T-cell (primary cell): ENCODE data around the gene ABITRAM. TPM values are rescaled to one million over a fixed set of nuclear protein-coding genes. Genes with fewer than 3 reads are reported as not detected.
A peak's percentile ranks its signal among the peaks of the same experiment; 100 is the strongest.
"Not testable (repeated sequence)": the region's sequence is repeated elsewhere in the genome, so short reads cannot be mapped to it uniquely, and the experiment has no call there.

Experiments used
- ATAC-seq, 4 experiments: fragments of 200-7000 bp in 3 of 4; fragments of 150-1000 bp in 1 of 4; cut with Tn5 transposase; replicated peaks in 1 of 4; 1 replicate in 3 of 4; 2 replicates in 1 of 4; pipeline ENCODE4 v1.10.0; 2021; ENCODE audit warnings: moderate library complexity in 3 of 4, mild to moderate bottlenecking in 2 of 4, moderate number of reproducible peaks in 1 of 4
- CTCF ChIA-PET, 2 donors: fragments of 300-600 bp; sonication (Branson Sonifier 250); formaldehyde crosslinking; loops; one replicate each; lab custom pipeline; 2022; ENCODE audit warnings: antibody characterized with exemption in 2 of 2; lab: Charles Lee
- POLR2A ChIA-PET, 2 donors: fragments of 300-600 bp; sonication (Branson Sonifier 250); formaldehyde crosslinking; loops; one replicate each; lab custom pipeline; 2022; ENCODE audit warnings: antibody characterized with exemption in 2 of 2; lab: Charles Lee
- DNase-seq, 35 experiments: peaks; one replicate each; pipeline versions ENCODE4 v3.0.0 to v3.0.0-alpha.2; 2013 to 2023
- H3K27ac ChIP-seq: one replicate; pipeline ENCODE4 v1.5.1; 2013; ENCODE audit warnings: low read length
- H3K27me3 ChIP-seq, 2 experiments: replicated peaks in 1 of 2; 1 replicate in 1 of 2; 2 replicates in 1 of 2; pipeline versions ENCODE4 v1.6.1 to v1.7.0; 2013; ENCODE audit warnings: low read length in 1 of 2, mixed read lengths in 1 of 2; ENCODE audit not compliant: control insufficient read depth in 2 of 2, insufficient read depth in 2 of 2; ENCODE audit errors: extremely low read depth in 1 of 2
- H3K36me3 ChIP-seq, 2 donors: 1 replicate in 1 of 2; 2 replicates in 1 of 2; pipeline versions ENCODE4 v1.6.1 to v1.7.0; 2013; ENCODE audit warnings: low read length in 1 of 2; ENCODE audit not compliant: control insufficient read depth in 2 of 2, insufficient read depth in 1 of 2; ENCODE audit errors: extremely low read depth in 1 of 2
- H3K4me1 ChIP-seq, 2 experiments: 1 replicate in 1 of 2; 2 replicates in 1 of 2; pipeline versions ENCODE4 v1.6.1 to v1.7.0; 2013; ENCODE audit warnings: low read length in 2 of 2, mixed read lengths in 1 of 2; ENCODE audit not compliant: insufficient read depth in 2 of 2, control insufficient read depth in 1 of 2; ENCODE audit errors: extremely low read depth in 1 of 2
- H3K4me3 ChIP-seq, 2 donors: 1 replicate in 1 of 2; 2 replicates in 1 of 2; pipeline versions ENCODE4 v1.5.1 to v1.7.0; 2013; ENCODE audit warnings: mild to moderate bottlenecking in 2 of 2, low read length in 1 of 2, moderate library complexity in 1 of 2; ENCODE audit not compliant: control insufficient read depth in 1 of 2; ENCODE audit errors: extremely low read depth in 1 of 2
- H3K9me3 ChIP-seq: 2 replicates; pipeline ENCODE4 v1.7.0; 2013
- H3K27ac Mint-ChIP-seq, 2 donors: one replicate each; pipeline ENCODE4 v1.8.0; 2020 to 2021; ENCODE audit warnings: mild to moderate bottlenecking in 2 of 2, mixed read lengths in 2 of 2
- H3K27me3 Mint-ChIP-seq, 2 donors: one replicate each; pipeline ENCODE4 v1.8.0; 2021 to 2022; ENCODE audit warnings: mixed read lengths in 2 of 2
- H3K36me3 Mint-ChIP-seq: one replicate; pipeline ENCODE4 v1.8.0; 2021; ENCODE audit warnings: mixed read lengths
- H3K4me1 Mint-ChIP-seq, 3 donors: one replicate each; pipeline ENCODE4 v1.8.0; 2020 to 2022; ENCODE audit warnings: mixed read lengths in 3 of 3, mild to moderate bottlenecking in 1 of 3
- H3K4me3 Mint-ChIP-seq, 3 donors: one replicate each; pipeline ENCODE4 v1.8.0; 2020 to 2022; ENCODE audit warnings: mild to moderate bottlenecking in 3 of 3, mixed read lengths in 3 of 3, moderate library complexity in 3 of 3
- H3K9me3 Mint-ChIP-seq, 3 donors: one replicate each; pipeline ENCODE4 v1.8.0; 2020 to 2022; ENCODE audit warnings: mixed read lengths in 3 of 3
- WGBS: methylation state at CpG from one replicate; pipeline ENCODE4 v1.1.5; 2013; ENCODE audit warnings: missing lambda C conversion rate; ENCODE audit not compliant: insufficient coverage; 5-methylcytosine and 5-hydroxymethylcytosine counted together
- total RNA-seq, 35 experiments: library from RNA in 6 of 35; stranded (reverse) in 6 of 35; fragments of 120-200 nt in 1 of 35; gene quantifications; one replicate each; pipeline versions ENCODE4 v1.2.1 to v1.2.4 and lab custom pipeline; 2013 to 2026

The ABITRAM gene
- total RNA-seq, 5 donors from 2014 or later (not counting 1 experiment from before 2014, with no cell fraction given): 8.4 to 9.7 (median 8.9) TPM

- H3K27me3 ChIP-seq: no peaks in the 10 kb centered on the region
- Mint-ChIP-seq H3K27ac (peak overlapping the region in 1 of 2 donors; percentile 19), H3K27me3 (no peaks in the 10 kb centered on the region), H3K4me3 (no peak overlapping the region), H3K9me3 (no peaks in the 10 kb centered on the region), H3K36me3 (peaks cover 61% of the 10 kb centered on the region), H3K4me1 (peaks cover 0 to 1% (median 0%) of the 10 kb centered on the region in 3 donors)
- ChIA-PET CTCF (interaction anchor here in 1 of 2 donors (0.7 to 1.7 kb wide), 3 partner anchors 12 to 97 kb away, joined by 3 to 9 read pairs (median 3); no protein-coding TSS in a partner anchor), POLR2A (interaction anchor here (0.6 to 0.7 kb wide), 3 partner anchors 79 to 273 kb away, joined by 3 to 4 read pairs (median 3); no protein-coding TSS in a partner anchor)
- H3K4me1 ChIP-seq: no peaks in the 10 kb centered on the region
- DNase-seq (no peak), ATAC-seq (no peak)
- WGBS: 82% methylated on average over 2 of the region's 6 CpGs
- no peak overlapping the region for H3K27ac ChIP-seq
- no peak overlapping the region for H3K4me3 ChIP-seq
- H3K9me3 ChIP-seq: no peaks in the 10 kb centered on the region
- peaks cover 13 to 71% of the 10 kb centered on the region in 2 donors for H3K36me3 ChIP-seq
Measured at GRCh38 chr9:108919517-108919916, 14.7 kb upstream of the ABITRAM start.

DNA sequence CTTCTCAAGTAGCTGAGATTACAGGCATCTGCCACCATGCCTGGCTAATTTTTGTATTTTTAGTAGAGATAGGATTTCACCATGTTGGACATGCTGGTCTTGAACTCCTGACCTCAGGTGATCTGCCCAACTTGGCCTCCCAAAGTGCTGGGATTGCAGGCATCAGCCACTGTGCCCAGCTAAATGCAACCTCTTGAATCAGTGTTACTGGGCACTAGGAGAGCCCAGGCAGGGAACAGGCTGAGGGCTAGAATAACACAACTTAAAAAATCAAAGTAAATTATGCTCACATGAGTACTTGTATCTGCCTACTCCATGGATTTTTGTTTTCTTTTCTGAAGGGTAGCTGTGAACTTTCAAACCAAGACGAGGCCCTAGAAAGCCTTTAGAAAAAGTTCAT is 13.8 kb upstream of the ABITRAM start:
- ChIA-PET CTCF (interaction anchor here in 1 of 2 donors (1.7 kb wide), 1 partner anchor 33 kb away, joined by 9 read pairs; no protein-coding TSS in a partner anchor), POLR2A (interaction anchor here in 1 of 2 donors (0.5 kb wide), 1 partner anchor 964 kb away, joined by 3 read pairs; no protein-coding TSS in a partner anchor)
- H3K36me3 Mint-ChIP-seq: peaks cover 69% of the 10 kb centered on the region
- H3K27ac ChIP-seq, H3K27me3 Mint-ChIP-seq, DNase-seq, H3K4me3 Mint-ChIP-seq, H3K4me1 Mint-ChIP-seq, H3K27ac Mint-ChIP-seq, H3K27me3 ChIP-seq, H3K9me3 ChIP-seq, H3K9me3 Mint-ChIP-seq, H3K4me3 ChIP-seq, H3K4me1 ChIP-seq, ATAC-seq: not testable (repeated sequence)
- H3K36me3 ChIP-seq: peaks cover 13 to 74% of the 10 kb centered on the region in 2 donors
- WGBS: no CpG with 5 or more reads among the region's 1 CpG

DNA sequence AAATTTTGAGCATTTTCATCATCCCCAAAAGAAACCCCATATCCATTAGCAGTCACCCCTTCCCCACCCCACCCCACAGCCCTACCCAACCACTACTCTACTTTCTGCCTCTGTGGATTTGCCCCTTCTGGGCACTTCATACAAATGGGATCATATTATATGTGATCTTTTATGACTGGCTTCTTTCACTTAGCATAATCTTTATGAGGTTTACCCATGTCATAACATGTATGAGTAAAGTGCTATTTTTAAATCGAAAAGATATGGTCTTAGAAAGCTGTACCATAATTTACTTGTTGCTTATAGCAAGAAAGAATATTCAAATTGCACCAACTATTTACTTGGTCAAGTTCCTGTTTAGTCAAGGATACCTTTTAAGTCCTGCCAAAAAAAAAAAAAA is 13.0 kb upstream of the ABITRAM start:
- Mint-ChIP-seq H3K4me3 (no peak overlapping the region), H3K4me1 (peaks cover 1 to 6% (median 2%) of the 10 kb centered on the region in 3 donors), H3K9me3 (no peaks in the 10 kb centered on the region), H3K27ac (no peak overlapping the region), H3K36me3 (peaks cover 70% of the 10 kb centered on the region), H3K27me3 (no peaks in the 10 kb centered on the region)
- ATAC-seq (no peak), DNase-seq (no peak)
- no peak overlapping the region for H3K4me3 ChIP-seq
- H3K27ac ChIP-seq: no peak overlapping the region
- H3K9me3 ChIP-seq: no peaks in the 10 kb centered on the region
- WGBS: no CpG with 5 or more reads among the region's 1 CpG
- ChIA-PET CTCF (no interaction called here), POLR2A (interaction anchor here in 1 of 2 donors (0.5 to 0.7 kb wide), 2 partner anchors 167 to 963 kb away, joined by 3 to 5 read pairs; no protein-coding TSS in a partner anchor)
- H3K4me1 ChIP-seq: no peaks in the 10 kb centered on the region
- H3K36me3 ChIP-seq: peaks cover 18 to 75% of the 10 kb centered on the region in 2 donors
- no peaks in the 10 kb centered on the region for H3K27me3 ChIP-seq

DNA sequence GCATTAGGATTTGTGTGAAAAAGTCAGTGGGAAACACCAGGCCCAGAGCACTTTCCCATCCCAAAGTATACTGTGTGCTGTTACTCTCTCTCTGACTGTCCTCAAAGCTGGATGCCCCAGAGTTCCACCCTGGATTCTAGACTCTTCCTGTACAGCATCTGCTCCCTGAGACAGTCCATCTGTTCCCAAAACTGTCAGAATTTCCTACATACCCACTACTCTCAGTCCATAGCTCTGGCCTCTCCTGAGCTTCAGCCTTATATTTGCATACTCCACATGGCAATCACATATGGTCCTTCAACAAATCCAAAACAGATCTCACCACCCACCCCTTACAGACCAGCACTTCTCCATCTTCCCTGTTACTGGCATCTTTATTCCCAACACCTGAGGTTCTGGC is 9.7 kb upstream of the ABITRAM start:
- H3K4me3 Mint-ChIP-seq: no peak overlapping the region
- H3K36me3 Mint-ChIP-seq: peaks cover 76% of the 10 kb centered on the region
- POLR2A ChIA-PET: no interaction called here
- DNase-seq (no peak), ATAC-seq (no peak)
- Histone ChIP-seq H3K4me1 (no peaks in the 10 kb centered on the region), H3K27me3 (no peaks in the 10 kb centered on the region), H3K4me3 (no peak overlapping the region), H3K9me3 (no peaks in the 10 kb centered on the region), H3K36me3 (peaks cover 13 to 88% of the 10 kb centered on the region in 2 donors), H3K27ac (no peak overlapping the region)
- H3K9me3 Mint-ChIP-seq: no peaks in the 10 kb centered on the region
- no peaks in the 10 kb centered on the region for H3K27me3 Mint-ChIP-seq
- no peak overlapping the region for H3K27ac Mint-ChIP-seq
- CTCF ChIA-PET: no interaction called here
- peaks cover 1 to 6% (median 3%) of the 10 kb centered on the region in 3 donors for H3K4me1 Mint-ChIP-seq

- POLR2A ChIA-PET: interaction anchor here in 1 of 2 donors (0.6 kb wide), 1 partner anchor 9 kb away, joined by 3 read pairs; no protein-coding TSS in a partner anchor
- Mint-ChIP-seq H3K9me3 (no peaks in the 10 kb centered on the region), H3K4me1 (peaks cover 29 to 33% (median 30%) of the 10 kb centered on the region in 3 donors), H3K27ac (no peak overlapping the region), H3K36me3 (peaks cover 59% of the 10 kb centered on the region), H3K4me3 (no peak overlapping the region), H3K27me3 (no peaks in the 10 kb centered on the region)
- WGBS: 95% methylated on average over 2 of the region's 2 CpGs
- Histone ChIP-seq H3K4me3 (no peak overlapping the region), H3K9me3 (no peaks in the 10 kb centered on the region), H3K27me3 (no peaks in the 10 kb centered on the region), H3K36me3 (peaks cover 9 to 61% of the 10 kb centered on the region in 2 donors), H3K4me1 (peaks cover 7 to 13% of the 10 kb centered on the region in 2 experiments), H3K27ac (no peak overlapping the region)
- CTCF ChIA-PET: no interaction called here
- DNase-seq (no peak), ATAC-seq (no peak)
Measured at GRCh38 chr9:108928386-108928785, 5.8 kb upstream of the ABITRAM start.

GRCh38 chr9:108933231-108933717 is 926 bp upstream of the ABITRAM start:
- Histone ChIP-seq H3K27ac (peak overlapping the region; percentile 87), H3K9me3 (no peaks in the 10 kb centered on the region), H3K36me3 (peaks cover 0 to 14% of the 10 kb centered on the region in 2 donors), H3K4me1 (peaks cover 10 to 26% of the 10 kb centered on the region in 2 experiments), H3K4me3 (peak overlapping the region; percentile 80 to 98), H3K27me3 (no peaks in the 10 kb centered on the region)
- ChIA-PET CTCF (no interaction called here), POLR2A (no interaction called here)
- Mint-ChIP-seq H3K27ac (peak overlapping the region; percentile 95 to 96), H3K4me3 (peak overlapping the region; percentile 97 to 99 (median 98)), H3K27me3 (no peaks in the 10 kb centered on the region), H3K36me3 (peaks cover 19% of the 10 kb centered on the region), H3K4me1 (peaks cover 40 to 49% (median 44%) of the 10 kb centered on the region in 3 donors), H3K9me3 (no peaks in the 10 kb centered on the region)
- ATAC-seq (no peak), DNase-seq (peak in 3 of 35 experiments; percentile 3 to 22 (median 6))
- WGBS: 1% methylated on average over 25 of the region's 25 CpGs
